LHCN-M2 (cell line): ENCODE measurements around the gene DOK3. TPM values are rescaled to one million over a fixed set of nuclear protein-coding genes. Genes with fewer than 3 reads are reported as not detected.

Experiments
- DNase-seq: peaks from one replicate; pipeline ENCODE4 v3.0.0-alpha.2; 2012; ENCODE audit warnings: low read depth
- polyA plus RNA-seq: library from polyadenylated mRNA; unstranded; fragments of >200 nt; gene quantifications from one replicate; pipeline ENCODE4 v1.2.1, GENCODE V29; 2012; ENCODE audit warnings: missing spikeins
- total RNA-seq: library from RNA; depleted of rRNA; stranded (reverse); fragments of >200 nt; gene quantifications from 2 replicates; pipeline ENCODE4 v1.2.3, GENCODE V29; 2014; rRNA removed

The DOK3 gene, protein sequence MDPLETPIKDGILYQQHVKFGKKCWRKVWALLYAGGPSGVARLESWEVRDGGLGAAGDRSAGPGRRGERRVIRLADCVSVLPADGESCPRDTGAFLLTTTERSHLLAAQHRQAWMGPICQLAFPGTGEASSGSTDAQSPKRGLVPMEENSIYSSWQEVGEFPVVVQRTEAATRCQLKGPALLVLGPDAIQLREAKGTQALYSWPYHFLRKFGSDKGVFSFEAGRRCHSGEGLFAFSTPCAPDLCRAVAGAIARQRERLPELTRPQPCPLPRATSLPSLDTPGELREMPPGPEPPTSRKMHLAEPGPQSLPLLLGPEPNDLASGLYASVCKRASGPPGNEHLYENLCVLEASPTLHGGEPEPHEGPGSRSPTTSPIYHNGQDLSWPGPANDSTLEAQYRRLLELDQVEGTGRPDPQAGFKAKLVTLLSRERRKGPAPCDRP
- 7.0 and 14.8 TPM in 2 replicates for total RNA-seq
- 11.0 TPM for polyA plus RNA-seq

DNA sequence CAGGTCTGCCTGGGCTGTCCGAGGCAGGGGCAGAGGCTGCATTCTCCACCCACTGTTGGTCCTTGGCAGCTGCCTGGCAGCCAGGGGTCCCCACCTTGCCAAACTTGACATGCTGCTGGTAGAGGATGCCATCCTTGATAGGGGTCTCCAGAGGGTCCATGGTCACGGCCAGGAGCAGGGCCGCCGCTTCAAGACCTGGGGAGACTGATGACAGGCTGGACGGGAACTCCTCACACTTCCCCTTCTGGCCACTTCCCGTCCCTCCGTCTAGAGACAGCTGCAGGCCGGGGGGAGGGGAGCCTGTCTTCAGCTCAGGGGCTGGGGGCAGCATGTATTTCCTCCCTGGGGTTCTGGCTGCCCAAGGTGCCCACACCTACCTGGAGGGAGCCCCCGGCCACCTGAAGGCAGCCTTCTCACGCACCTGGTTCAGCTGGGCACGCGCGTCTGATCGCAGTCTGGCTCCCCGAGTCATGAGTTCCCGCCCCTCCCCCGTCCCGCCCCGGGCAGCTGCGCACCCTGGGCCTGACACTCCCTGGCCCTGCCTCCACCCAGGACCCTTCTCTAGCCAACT is at the start of gene DOK3:
TSS of gene DOK3 (minus strand) at position 446 of the 571 bp plus-strand sequence. CDS start at position 160, 286 bp downstream.
- DNase-seq: peak; percentile 58

DNA sequence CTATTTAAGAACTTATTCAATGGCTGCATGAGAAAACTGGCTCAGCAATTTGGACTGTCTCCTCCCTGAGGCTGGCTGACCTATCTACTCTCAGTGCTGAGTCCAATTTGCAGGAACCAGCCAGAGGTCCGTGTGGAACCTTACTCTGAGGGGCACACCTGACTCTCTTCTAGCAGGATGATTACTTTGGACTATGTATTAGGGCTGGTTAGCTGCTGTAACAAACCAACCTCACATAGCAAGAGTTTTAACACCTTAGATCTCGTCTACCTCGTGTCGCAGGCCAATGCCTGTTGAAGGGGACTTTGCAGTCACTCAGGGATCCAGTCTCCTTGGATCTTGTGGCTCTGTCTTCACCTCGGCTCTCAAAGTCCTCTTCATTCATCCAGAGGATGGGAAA is 48.2 kb upstream of the DOK3 start:
- no peak for DNase-seq

DNA sequence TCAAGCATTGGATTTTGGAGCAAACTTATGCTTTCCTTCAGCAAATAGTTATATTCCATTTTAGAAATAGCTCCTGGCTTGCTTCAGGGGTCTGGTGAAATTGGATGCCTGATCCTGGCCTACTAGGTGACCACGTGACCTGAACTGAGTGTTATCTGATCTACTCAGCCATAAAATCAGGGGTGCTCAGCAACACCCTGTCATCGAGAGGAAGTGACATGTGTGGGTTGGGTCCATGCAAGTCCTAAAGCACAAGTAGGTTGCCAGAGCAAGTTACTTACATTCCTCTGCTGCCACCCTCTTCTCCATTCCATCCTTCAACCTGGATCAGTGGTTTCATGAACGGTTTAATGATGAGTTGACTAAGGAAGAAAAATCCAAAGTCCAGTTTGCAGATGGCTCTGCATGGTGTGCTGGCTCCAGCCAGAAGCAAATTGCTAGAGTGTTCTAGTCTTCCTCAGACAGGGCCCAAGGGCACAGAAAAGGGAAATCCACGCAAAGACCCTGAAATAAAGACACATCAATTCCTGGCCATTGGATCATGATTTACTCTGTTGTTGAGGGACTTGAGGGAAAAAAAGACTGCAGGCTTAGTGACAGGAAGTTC is 47.5 kb upstream of the DOK3 start:
- no peak for DNase-seq

DNA sequence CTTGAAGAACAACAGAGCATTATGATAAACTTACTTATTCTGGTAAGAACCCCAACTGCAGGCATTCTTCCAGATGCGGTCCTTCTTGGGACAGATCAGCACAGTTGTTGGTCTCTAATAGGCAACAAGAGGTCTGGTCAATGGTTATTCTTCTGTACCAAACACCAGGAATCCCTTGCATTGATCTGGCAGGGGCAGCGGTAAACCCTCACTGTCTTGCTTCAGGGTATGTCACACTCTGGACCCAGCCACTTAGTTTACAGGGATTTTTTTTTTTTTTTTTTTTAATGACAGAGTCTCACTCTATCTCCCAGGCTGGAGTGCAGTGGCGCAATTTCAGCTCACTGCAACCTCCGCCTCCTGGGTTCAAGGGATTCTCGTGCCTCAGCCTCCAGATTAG is 46.0 kb upstream of the DOK3 start:
- no peak for DNase-seq

DNA sequence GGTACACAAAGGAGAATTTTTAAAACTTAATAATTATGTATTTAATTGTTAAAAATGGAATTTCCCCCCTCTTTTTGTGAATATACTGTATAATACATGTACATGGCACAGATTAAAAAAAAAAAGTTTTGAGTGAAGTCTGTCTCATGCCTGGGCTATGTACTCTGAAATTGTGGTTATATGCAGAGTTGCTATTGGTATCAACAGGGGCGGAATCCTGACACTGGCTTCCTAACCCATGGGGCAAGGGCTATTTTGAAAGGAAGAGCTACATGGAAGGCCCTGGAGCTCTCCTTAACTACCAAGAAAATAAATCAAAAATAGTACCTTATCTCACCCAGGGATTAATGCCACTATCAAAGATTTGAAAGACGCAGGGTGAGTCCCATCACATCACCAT is 45.6 kb upstream of the DOK3 start:
- DNase-seq: no peak

DNA sequence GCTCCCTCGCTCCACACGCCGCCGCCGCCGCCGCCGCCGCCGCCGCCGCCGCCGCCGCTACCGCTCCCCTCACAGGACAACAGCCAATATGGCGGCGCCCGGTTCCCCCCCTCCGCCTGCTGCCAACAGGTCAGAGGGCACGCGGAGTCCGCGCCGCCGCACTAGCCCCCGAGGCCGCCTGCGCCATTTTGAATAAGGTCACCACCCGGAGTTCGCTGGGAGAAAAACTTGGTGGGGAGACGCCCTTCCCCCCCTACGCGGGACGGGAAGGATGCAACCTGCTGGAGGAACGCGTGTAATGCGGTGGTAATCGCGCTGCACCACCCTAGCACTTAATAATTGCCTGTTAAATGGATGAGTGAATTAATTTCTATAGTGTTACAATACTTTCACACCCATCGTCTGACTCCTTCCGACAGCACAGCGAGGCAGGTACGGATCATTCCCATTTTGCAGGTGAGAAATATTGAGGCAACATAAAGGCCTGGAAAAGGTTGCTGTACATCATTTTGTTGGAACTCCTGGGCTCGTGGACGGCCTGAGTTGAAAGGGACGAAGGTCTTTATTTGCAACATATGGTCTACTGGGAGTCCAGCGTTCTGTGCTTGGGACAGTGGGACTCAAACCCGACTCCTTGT is 45.0 kb upstream of the DOK3 start, which contains the start of gene FAM193B:
TSS of gene FAM193B (minus strand) at position 90 of the 638 bp plus-strand sequence. CDS start 105 bp downstream, outside the sequence.
- DNase-seq: peak; percentile 87

DNA sequence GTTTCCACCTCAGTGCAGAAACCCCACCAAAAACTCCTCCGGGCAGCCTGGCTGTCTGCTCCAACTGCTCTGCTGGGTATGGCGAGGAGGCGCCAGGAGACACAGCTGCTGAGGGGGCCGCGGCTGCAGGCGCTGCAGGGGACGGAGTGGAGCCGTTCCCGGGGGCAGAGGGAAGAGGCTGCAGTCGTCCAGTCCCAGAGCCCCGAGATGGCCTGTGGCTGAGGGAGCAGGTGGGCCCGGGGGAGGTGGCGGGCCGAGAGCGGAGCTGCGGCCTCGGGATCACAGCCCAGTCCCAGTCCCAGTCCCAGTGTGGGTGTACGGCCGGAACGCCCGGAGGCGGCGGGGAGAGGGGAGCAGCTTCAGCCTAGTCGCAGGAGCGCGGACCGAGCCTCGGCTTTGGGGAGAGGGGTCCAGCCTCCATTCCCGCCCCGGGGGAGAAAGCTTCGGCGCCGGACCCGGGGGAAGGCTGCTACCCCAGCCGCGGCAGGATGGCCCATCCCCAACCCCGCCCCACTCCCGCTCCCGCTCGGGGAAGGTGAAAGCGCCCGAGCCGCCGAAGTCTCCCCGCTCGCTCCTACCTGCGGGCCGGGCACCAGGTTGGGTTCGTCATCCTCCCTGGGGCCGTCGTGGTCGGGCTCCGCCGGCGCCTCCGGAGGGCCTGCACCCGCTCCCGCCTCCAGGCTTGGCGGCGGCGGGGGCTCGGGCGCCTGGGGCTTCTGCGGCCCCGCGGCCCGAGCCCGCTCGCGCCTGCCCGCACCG is 44.2 kb upstream of the DOK3 start:
- peak; percentile 30 for DNase-seq

DNA sequence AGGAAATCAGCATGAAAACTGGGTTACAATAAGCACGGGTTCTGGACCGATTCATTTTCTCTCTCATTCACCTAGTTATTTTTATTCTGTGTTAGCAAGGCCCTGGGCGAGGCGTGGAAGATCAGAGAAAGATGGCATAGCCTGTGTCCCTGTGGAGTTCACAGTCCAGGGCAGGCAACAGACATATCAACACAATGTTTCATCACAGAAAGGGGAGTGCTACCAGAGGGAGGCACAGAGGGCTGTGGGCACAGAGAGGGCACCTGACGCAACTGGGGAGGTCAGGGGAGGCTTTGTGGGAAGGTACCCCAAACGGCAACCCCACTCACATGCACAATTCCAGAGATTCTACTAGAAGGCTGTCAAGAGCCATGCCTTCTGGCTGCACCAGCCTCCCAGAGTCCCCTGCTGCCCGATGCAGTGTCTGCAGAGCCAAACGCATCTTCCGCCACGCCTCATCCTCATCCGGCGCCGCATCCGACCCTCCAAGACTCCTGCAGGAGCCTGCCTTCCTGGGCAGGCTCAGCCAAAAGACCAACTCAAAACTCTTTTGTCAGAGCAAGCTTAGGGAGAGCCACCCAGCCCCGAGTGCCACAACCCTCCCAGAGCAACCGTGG is 43.3 kb upstream of the DOK3 start:
- peak; percentile 26 for DNase-seq

DNA sequence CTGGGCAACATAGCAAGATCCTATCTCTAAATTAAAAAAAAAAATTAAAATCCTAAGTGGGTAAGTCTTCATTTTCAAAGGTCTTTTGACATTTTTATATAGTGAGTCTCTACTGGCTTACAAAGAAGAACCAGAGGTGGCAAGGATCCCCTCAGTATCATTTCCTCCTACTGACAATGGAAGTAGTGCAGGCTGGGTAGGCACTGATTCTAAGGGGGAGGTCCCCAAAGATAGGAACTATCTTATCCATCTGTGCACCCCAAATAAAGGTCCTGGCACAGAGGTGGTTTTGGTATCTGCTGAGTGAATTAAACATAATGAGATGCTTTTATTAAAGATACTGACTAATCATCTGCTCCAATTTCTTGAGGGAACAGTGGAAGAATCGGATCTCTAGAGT is 40.5 kb upstream of the DOK3 start:
- no peak for DNase-seq

DNA sequence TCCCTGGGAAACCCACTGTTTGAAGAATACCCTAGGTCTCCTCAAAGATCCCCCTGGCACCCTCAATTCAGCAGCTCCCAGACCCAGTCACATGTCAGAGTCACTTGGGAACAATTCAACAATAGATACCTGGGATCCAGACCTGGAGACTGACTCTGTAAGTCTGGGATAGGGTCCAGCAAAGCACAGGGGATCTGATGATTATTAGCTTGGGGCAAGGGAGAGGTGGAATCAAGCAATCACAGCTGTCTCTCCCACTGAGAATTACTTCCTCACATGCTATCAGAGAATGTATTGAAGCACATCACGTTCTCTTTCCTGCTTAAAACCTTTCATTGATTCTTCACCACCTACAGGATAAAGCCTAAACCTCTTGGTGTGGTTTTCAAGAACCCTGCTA is 38.9 kb upstream of the DOK3 start:
- no peak for DNase-seq

DNA sequence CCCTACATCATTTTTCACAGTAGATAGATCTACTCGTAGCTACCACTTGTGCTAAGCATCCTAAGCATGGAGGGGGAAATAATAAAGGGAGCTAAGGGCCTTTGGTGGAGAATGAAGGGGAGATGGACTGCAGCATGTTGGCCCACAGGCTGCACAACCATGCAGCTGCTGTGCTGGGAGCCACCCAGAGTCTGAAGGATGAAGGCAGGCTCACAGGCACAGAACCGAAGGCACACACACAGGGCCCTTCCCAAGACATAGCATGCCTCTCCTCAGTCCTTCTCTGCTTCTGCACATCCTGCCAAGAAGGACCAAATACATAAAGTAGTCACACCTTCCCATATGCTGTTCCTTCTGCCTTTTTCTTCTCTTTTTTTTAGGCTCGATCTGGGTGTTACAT is 38.1 kb upstream of the DOK3 start:
- peak; percentile 32 for DNase-seq

DNA sequence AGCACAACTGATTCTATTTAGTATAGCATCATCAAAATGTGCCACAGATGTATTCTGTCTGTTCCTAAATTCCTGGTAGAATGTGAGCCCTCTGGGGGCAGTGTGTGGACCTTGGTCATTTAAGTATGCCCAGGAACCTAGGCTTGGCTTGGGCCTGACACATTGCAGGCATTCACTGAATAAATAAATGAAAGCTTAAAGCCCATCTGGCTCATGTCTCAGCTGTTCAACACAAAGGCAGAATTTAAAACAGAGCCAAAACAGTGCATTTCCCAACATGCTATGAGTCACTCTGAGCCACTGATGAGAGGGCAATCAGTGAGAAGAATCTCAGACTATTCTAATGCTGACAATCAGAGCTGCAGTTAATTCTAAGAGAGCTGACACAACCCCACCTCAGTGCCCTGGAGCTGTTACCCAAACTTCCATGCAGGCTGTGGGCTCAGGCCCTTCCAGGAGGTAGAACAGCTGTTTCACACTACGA is 36.7 kb upstream of the DOK3 start:
- DNase-seq: peak; percentile 100

DNA sequence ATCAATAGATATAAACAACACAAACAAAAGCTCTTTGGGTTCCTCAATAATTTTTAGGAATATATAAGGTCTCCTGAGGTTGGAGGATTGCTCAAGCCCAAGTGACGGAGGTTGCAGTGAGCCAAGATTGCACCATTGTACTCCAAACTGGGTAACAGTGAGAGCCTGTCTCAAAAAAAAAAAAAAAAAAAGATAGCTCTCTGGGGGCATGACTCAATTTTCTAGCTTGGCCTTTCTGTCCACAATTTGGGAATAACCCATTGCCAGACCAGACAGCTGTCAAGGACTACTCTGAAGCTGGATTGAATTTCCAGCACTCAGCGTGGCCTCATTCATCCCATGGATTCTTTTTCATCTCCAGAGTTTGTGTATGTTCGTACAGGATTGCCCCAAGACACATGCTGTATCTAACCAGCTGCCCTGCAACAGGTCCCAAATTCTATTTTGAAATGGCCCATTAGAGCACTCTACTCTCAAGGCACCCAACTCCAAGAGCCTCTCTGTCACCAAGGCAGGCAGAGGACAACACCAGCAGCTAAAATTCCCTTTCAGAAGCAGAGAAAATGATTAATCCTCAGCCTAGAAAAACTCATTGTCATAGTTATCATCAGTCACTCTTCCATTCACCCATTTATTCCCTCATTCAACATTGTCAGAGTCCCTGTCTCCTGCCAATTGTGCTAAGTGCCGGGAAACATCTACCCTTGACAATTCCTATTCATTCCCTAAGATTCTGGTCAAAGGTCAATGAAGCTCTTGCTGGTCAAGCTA is 36.0 kb upstream of the DOK3 start:
- peak; percentile 98 for DNase-seq

DNA sequence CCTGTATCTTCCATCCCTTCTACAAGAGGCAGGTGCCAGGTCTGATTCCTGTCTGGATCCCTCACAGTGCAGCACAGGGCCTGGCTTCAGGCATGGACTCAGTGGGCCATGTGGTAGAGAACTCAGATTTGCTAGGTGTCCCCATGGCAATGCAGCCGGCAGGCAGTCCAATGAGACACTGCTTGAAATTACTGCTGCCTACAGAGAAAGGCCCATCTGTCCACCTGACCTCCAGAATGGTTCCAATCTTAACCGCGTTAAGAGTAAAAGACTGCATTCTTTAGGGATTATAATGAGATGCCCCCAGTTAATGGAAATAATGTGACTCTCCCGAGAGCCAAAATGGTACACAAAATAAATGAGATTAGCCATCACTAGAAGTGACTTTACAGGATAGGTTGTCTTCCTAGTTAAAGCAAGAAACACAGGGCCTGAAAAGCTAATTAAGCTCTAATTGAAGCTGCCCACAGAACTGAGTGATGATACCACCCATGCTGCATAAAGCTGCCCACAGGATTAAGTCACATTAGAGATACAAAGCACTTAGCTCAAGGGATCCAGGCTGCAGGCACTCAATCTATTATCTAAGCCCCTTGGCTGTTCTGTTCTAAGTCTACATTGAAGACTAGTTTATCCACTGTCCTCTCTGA is 33.3 kb upstream of the DOK3 start:
- no peak for DNase-seq

DNA sequence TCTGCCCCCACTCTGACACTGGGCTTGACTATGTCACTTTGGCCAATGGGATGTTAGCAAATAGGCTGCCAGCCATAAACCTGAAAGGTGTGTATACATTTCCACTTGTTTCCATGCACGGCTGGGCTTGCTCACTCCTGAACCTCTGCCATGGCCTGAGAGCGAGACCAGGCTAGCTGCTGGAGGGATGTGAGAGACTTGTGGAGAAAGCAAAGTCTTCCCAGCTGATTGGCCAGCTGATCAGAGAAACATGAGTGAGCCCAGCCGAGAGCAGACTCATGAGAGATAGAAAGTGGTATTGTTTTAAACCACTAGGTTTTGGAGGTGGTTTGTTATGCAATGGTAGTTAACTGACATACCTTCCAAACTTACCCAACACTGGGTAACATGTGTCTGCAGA is 30.8 kb upstream of the DOK3 start:
- DNase-seq: no peak

DNA sequence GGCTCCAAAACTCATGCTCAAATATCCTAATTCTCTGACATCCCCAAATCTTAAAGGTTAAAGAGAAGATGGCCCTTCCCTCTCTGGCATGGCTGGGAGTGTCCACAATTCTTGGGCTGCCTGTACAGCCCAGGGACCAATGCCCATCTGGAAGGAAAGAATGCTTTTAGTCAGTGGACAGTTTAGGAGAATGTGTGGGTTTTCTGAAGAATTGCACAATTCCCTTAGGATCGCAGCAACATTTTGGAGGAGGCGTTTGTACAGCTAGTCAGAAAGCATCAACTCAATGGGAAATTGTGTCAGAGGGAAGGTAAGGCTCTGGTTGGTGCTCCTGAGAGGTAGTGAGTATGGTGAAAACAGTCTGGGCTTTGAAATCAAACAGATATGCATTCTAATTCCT is 29.8 kb upstream of the DOK3 start:
- DNase-seq: peak; percentile 90

DNA sequence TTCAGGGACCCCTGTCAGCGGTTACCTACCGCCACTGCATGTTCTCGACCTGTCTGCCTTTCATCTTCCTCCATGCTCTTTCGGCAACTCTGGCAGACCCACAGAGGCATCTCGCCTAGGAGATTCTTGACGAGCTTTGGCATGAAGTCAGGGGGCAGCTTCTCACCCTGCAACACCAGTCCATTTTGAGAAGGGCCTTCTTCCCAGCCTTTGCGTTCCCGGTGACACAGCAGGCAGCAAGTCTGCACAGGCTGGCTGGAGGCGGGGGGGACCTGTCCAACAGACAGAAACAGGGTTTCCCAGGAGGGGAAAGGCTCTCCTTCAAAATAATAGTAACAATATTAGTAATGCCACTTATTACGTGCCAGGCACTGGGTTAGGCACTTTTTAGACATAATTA is 29.2 kb upstream of the DOK3 start:
- no peak for DNase-seq

DNA sequence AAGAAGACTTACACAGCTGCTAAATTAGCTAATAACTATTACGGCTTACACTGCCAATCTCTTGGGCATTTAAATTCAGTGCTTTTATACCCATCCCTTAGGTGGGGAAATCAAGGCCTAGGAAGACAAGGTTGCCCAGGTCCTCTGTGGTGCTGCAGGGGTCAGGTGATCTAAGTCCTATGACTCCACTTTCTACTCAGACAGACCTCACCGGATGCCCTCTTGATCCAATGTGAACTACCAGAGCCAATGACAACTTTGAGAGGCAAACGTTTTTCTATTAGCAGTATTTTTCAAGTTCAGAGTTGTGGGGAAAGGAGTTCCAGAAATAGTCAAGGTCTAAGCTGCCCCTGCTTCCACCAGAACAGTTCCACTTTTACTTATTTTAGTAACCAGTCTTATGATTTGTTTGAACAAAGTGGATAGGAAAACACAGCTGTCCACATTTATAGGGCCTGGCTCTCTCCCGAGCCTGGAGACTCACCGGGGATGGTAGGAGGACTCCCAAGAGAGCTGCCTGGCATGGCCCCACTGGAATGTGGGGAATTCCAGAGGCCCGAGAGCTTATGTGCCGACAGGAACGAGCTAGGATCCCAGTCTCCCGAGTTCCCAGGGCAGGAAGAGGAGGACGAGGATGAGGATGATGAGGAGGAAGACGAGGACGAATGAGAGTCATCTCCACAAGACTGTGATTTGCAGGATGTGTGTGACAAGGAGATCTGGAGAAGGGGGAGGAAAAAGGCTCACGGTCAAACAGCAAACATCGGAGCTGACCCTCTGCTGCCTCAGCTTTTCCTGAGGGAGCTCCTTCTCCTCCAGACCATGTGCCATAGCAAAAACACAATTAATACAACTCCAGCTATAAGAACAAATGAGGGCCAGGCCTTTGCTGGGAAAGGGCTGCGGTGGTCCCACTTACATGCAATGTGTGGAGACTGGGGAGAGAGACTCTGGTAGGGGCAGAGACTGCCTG is 28.0 kb upstream of the DOK3 start:
- peak; percentile 97 for DNase-seq
